Measurements from ENCODE around the gene AFAP1.

The AFAP1 gene

GRCh38 chr4:7853271-7853670 is 86.4 kb downstream of the AFAP1 start:
- TF ChIP-seq POLR2AphosphoS5 (IDR thresholded peaks at IDR 0.05; ENCODE audit: low read depth, low read length) = no peak
- TF ChIP-seq SIN3A (IDR thresholded peaks at IDR 0.05; ENCODE audit: borderline replicate concordance, insufficient read depth, low read length) = no peak
- no peak for TF ChIP-seq FOXP2 (optimal IDR thresholded peaks at IDR 0.05; ENCODE audit: borderline replicate concordance, extremely low read depth, extremely low read length, insufficient read depth)
- TF ChIP-seq TAF1 (IDR thresholded peaks at IDR 0.05; ENCODE audit: borderline replicate concordance, insufficient read depth, low read length) = no peak
- TF ChIP-seq, protein P1, sequence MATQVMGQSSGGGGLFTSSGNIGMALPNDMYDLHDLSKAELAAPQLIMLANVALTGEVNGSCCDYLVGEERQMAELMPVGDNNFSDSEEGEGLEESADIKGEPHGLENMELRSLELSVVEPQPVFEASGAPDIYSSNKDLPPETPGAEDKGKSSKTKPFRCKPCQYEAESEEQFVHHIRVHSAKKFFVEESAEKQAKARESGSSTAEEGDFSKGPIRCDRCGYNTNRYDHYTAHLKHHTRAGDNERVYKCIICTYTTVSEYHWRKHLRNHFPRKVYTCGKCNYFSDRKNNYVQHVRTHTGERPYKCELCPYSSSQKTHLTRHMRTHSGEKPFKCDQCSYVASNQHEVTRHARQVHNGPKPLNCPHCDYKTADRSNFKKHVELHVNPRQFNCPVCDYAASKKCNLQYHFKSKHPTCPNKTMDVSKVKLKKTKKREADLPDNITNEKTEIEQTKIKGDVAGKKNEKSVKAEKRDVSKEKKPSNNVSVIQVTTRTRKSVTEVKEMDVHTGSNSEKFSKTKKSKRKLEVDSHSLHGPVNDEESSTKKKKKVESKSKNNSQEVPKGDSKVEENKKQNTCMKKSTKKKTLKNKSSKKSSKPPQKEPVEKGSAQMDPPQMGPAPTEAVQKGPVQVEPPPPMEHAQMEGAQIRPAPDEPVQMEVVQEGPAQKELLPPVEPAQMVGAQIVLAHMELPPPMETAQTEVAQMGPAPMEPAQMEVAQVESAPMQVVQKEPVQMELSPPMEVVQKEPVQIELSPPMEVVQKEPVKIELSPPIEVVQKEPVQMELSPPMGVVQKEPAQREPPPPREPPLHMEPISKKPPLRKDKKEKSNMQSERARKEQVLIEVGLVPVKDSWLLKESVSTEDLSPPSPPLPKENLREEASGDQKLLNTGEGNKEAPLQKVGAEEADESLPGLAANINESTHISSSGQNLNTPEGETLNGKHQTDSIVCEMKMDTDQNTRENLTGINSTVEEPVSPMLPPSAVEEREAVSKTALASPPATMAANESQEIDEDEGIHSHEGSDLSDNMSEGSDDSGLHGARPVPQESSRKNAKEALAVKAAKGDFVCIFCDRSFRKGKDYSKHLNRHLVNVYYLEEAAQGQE (IDR thresholded peaks at IDR 0.05; ENCODE audit: insufficient read depth in 1 of 2, low read depth in 2 of 2, low read length in 2 of 2) = no peak

GRCh38 chr4:7852568-7853185 is 87.0 kb downstream of the AFAP1 start:
- TF ChIP-seq SIN3A (IDR thresholded peaks at IDR 0.05; ENCODE audit: borderline replicate concordance, insufficient read depth, low read length) (no peak), FOXP2 (optimal IDR thresholded peaks at IDR 0.05; ENCODE audit: borderline replicate concordance, extremely low read depth, extremely low read length, insufficient read depth) (no peak), POLR2AphosphoS5 (IDR thresholded peaks at IDR 0.05; ENCODE audit: low read depth, low read length) (no peak), TAF1 (IDR thresholded peaks at IDR 0.05; ENCODE audit: borderline replicate concordance, insufficient read depth, low read length) (no peak)
- TF ChIP-seq, protein P1 (IDR thresholded peaks at IDR 0.05; ENCODE audit: insufficient read depth in 1 of 2, low read depth in 2 of 2, low read length in 2 of 2) = no peak

GRCh38 chr4:7850489-7850888 is 89.2 kb downstream of the AFAP1 start:
- TF ChIP-seq, protein P1 (IDR thresholded peaks at IDR 0.05; ENCODE audit: insufficient read depth in 1 of 2, low read depth in 2 of 2, low read length in 2 of 2) = no peak
- TF ChIP-seq POLR2AphosphoS5 (IDR thresholded peaks at IDR 0.05; ENCODE audit: low read depth, low read length) = no peak
- TF ChIP-seq SIN3A (IDR thresholded peaks at IDR 0.05; ENCODE audit: borderline replicate concordance, insufficient read depth, low read length) = no peak
- no peak for TF ChIP-seq TAF1 (IDR thresholded peaks at IDR 0.05; ENCODE audit: borderline replicate concordance, insufficient read depth, low read length)
- no peak for TF ChIP-seq FOXP2 (optimal IDR thresholded peaks at IDR 0.05; ENCODE audit: borderline replicate concordance, extremely low read depth, extremely low read length, insufficient read depth)

- TF ChIP-seq SIN3A (IDR thresholded peaks at IDR 0.05; ENCODE audit: borderline replicate concordance, insufficient read depth, low read length) = no peak
- TF ChIP-seq, protein P1 (IDR thresholded peaks at IDR 0.05; ENCODE audit: insufficient read depth in 1 of 2, low read depth in 2 of 2, low read length in 2 of 2) = no peak
- TF ChIP-seq TAF1 (IDR thresholded peaks at IDR 0.05; ENCODE audit: borderline replicate concordance, insufficient read depth, low read length) = no peak
- TF ChIP-seq FOXP2 (optimal IDR thresholded peaks at IDR 0.05; ENCODE audit: borderline replicate concordance, extremely low read depth, extremely low read length, insufficient read depth) = no peak
- no peak for TF ChIP-seq POLR2AphosphoS5 (IDR thresholded peaks at IDR 0.05; ENCODE audit: low read depth, low read length)
These were observed 92.5 kb downstream of the AFAP1 start for GRCh38 chr4:7847206-7847605.

Data from PFSK-1 (cell line).